ENCODE measurements around the gene ILKAP.

ILKAP gene

GRCh38 chr2:238169048-238169707, 34.3 kb downstream of the ILKAP start:
- no peak overlapping the region for H3K27ac ChIP-seq (replicated peaks)
- TF ChIP-seq CTCF (IDR thresholded peaks at IDR 0.05; ENCODE audit: insufficient read depth, low read length) (no peak), POLR2AphosphoS5 (IDR thresholded peaks at IDR 0.05; ENCODE audit: low read depth) (no peak), SPI1 (IDR thresholded peaks at IDR 0.05; ENCODE audit: borderline replicate concordance, low read depth) (no peak), GABPA (IDR thresholded peaks at IDR 0.05; ENCODE audit: low read depth) (no peak)
- TF ChIP-seq, protein P1, sequence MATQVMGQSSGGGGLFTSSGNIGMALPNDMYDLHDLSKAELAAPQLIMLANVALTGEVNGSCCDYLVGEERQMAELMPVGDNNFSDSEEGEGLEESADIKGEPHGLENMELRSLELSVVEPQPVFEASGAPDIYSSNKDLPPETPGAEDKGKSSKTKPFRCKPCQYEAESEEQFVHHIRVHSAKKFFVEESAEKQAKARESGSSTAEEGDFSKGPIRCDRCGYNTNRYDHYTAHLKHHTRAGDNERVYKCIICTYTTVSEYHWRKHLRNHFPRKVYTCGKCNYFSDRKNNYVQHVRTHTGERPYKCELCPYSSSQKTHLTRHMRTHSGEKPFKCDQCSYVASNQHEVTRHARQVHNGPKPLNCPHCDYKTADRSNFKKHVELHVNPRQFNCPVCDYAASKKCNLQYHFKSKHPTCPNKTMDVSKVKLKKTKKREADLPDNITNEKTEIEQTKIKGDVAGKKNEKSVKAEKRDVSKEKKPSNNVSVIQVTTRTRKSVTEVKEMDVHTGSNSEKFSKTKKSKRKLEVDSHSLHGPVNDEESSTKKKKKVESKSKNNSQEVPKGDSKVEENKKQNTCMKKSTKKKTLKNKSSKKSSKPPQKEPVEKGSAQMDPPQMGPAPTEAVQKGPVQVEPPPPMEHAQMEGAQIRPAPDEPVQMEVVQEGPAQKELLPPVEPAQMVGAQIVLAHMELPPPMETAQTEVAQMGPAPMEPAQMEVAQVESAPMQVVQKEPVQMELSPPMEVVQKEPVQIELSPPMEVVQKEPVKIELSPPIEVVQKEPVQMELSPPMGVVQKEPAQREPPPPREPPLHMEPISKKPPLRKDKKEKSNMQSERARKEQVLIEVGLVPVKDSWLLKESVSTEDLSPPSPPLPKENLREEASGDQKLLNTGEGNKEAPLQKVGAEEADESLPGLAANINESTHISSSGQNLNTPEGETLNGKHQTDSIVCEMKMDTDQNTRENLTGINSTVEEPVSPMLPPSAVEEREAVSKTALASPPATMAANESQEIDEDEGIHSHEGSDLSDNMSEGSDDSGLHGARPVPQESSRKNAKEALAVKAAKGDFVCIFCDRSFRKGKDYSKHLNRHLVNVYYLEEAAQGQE (IDR thresholded peaks at IDR 0.05; ENCODE audit: insufficient replicate concordance, low read depth) = no peak
- peaks cover 8% of the 10 kb centered on the region for H3K27me3 ChIP-seq (ENCODE audit: insufficient read depth, poor library complexity, severe bottlenecking)
- H3K4me3 ChIP-seq (replicated peaks; ENCODE audit: insufficient read depth, low read length) = no peak overlapping the region
- no peak for DNase-seq (ENCODE audit: low read depth in 1 of 2, low spot score in 1 of 2)

DNA sequence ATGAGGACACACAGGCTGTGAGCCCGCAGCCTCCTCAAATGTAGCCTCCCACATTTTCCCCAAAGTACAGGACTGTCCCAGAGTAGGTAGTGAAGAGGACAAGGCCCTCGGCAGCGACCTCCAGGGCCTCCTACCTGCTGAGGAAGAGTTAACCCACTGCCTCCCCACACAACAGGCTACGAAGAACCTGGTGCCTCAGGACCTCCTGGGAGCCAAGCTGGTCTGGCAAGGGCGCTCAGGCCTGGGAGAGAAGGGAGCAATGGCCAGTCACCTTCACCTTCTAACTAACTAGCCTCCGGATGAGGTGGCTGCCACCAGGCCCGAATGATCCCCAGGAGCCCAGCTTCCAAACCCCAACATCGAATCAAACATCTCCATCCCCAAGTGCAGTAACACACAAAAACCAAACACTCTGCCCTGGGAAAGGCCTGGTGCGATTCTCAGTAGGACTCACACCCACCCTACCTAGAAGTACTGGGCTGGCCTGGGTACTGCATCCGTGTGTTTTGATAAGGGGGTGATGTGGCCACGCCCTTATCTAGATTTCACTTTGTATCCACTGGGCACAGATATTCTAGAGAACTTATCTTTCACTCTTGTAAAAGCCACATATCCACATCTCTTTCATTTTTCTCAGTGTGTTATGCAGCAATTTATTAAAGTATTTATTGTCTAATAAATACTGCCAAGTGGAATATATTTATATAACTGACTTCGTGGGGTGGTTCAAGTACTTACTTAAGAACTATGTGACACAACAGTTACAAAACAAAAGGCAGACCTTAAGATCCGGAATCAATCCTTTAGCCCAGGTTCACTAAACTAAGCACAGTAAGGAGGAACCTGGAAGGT, 35.1 kb downstream of the ILKAP start:
- Histone ChIP-seq H3K27me3 (ENCODE audit: insufficient read depth, poor library complexity, severe bottlenecking) (peaks cover 9% of the 10 kb centered on the region), H3K4me3 (replicated peaks; ENCODE audit: insufficient read depth, low read length) (no peak overlapping the region), H3K27ac (replicated peaks) (no peak overlapping the region)
- DNase-seq (ENCODE audit: low read depth in 1 of 2, low spot score in 1 of 2) = no peak
- no peak for TF ChIP-seq GABPA (IDR thresholded peaks at IDR 0.05; ENCODE audit: low read depth)
- TF ChIP-seq CTCF (IDR thresholded peaks at IDR 0.05; ENCODE audit: insufficient read depth, low read length) = no peak
- TF ChIP-seq, protein P1 (IDR thresholded peaks at IDR 0.05; ENCODE audit: insufficient replicate concordance, low read depth) = no peak
- TF ChIP-seq POLR2AphosphoS5 (IDR thresholded peaks at IDR 0.05; ENCODE audit: low read depth) = no peak
- no peak for TF ChIP-seq SPI1 (IDR thresholded peaks at IDR 0.05; ENCODE audit: borderline replicate concordance, low read depth)

- H3K27me3 ChIP-seq (ENCODE audit: insufficient read depth, poor library complexity, severe bottlenecking) = peaks cover 15% of the 10 kb centered on the region
- no peak for DNase-seq (ENCODE audit: low read depth in 1 of 2, low spot score in 1 of 2)
- H3K4me3 ChIP-seq (replicated peaks; ENCODE audit: insufficient read depth, low read length) = no peak overlapping the region
- no peak overlapping the region for H3K27ac ChIP-seq (replicated peaks)
- no peak for TF ChIP-seq POLR2AphosphoS5 (IDR thresholded peaks at IDR 0.05; ENCODE audit: low read depth)
- no peak for TF ChIP-seq SPI1 (IDR thresholded peaks at IDR 0.05; ENCODE audit: borderline replicate concordance, low read depth)
- TF ChIP-seq, protein P1 (IDR thresholded peaks at IDR 0.05; ENCODE audit: insufficient replicate concordance, low read depth) = no peak
Observed at GRCh38 chr2:238167761-238168160, 35.7 kb downstream of the ILKAP start.
